ENCODE measurements around the gene RMC1.

Gene RMC1

GRCh38 chr18:23547306-23547705, 44.0 kb downstream of the RMC1 start:
- TF ChIP-seq CTCF (IDR thresholded peaks at IDR 0.05; ENCODE audit: control insufficient read depth, insufficient read depth, low read depth, low read length, missing control alignments), result no peak
- H3K4me3 ChIP-seq (ENCODE audit: control insufficient read depth, low read depth, low read length), result no peak overlapping the region
- no peak for DNase-seq (ENCODE audit: low read depth)

GRCh38 chr18:23547846-23548245, 44.5 kb downstream of the RMC1 start:
- no peak for TF ChIP-seq CTCF (IDR thresholded peaks at IDR 0.05; ENCODE audit: control insufficient read depth, insufficient read depth, low read depth, low read length, missing control alignments)
- no peak overlapping the region for H3K4me3 ChIP-seq (ENCODE audit: control insufficient read depth, low read depth, low read length)
- DNase-seq (ENCODE audit: low read depth), result no peak

DNA sequence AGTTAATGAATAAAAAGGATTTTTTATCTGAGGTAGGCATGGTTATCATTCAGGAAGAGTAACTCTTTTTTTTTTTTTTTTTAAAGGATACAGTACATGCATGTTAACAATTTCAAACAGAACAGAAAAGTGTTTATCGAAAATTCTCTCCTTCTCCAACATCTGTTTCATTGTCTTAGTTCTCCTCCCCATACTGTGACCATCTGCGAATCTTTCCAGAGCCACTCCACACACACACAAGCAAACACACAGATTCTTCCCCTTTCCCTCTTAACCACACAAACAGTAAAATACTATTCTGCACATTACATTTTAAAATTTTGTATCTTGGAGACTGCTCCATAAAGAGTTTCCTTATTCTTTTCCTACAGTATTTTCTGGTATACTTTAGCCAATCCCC, 45.0 kb downstream of the RMC1 start:
- no peak for DNase-seq (ENCODE audit: low read depth)
- H3K4me3 ChIP-seq (ENCODE audit: control insufficient read depth, low read depth, low read length), result no peak overlapping the region
- TF ChIP-seq CTCF (IDR thresholded peaks at IDR 0.05; ENCODE audit: control insufficient read depth, insufficient read depth, low read depth, low read length, missing control alignments), result no peak

DNA sequence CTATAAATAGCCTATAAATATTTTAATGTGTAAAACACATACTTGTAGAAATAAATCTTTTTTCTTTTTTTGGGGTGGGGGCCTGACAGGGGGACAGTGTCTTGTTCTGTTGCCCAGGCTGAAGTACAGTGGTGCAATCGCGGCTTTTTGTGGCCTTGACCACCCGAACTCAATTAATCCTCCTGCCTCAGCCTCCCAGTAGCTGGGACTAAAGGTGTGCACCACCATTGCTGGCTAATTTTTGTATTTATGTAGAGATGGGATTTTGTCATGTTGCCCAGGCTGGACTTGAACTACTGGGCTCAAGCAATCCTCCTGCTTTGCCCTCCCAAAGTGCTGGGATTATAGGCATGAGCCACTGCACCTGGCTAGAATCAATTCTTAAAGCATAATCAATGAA, 45.4 kb downstream of the RMC1 start:
- no peak for DNase-seq (ENCODE audit: low read depth)
- no peak overlapping the region for H3K4me3 ChIP-seq (ENCODE audit: control insufficient read depth, low read depth, low read length)
- TF ChIP-seq CTCF (IDR thresholded peaks at IDR 0.05; ENCODE audit: control insufficient read depth, insufficient read depth, low read depth, low read length, missing control alignments), result no peak

DNA sequence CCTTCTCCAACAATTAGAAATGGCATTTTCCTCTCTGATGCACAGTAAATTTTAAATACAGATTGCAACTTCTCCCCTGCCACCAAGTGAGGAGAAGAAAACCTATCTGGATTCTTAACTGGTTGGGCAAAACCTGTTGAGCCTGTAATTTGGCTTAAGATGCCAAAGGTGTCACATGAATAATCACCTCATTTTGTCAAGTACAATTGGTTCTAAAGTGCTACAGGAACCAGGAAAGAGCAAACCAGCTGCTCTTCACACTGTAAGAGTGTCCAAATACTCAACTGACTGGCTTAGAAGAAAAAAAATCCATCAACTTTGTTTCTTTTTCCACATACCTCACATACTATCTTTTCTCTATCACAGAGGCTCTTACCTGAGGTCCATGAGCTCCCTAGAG, 47.6 kb downstream of the RMC1 start:
- no peak for TF ChIP-seq CTCF (IDR thresholded peaks at IDR 0.05; ENCODE audit: control insufficient read depth, insufficient read depth, low read depth, low read length, missing control alignments)

GRCh38 chr18:23551978-23552377, 48.7 kb downstream of the RMC1 start:
- H3K4me3 ChIP-seq (ENCODE audit: control insufficient read depth, low read depth, low read length), result no peak overlapping the region
- no peak for DNase-seq (ENCODE audit: low read depth)
- no peak for TF ChIP-seq CTCF (IDR thresholded peaks at IDR 0.05; ENCODE audit: control insufficient read depth, insufficient read depth, low read depth, low read length, missing control alignments)

More for the DNA sequence above, 47.6 kb downstream of the RMC1 start:
- no peak for DNase-seq (ENCODE audit: low read depth)
- no peak overlapping the region for H3K4me3 ChIP-seq (ENCODE audit: control insufficient read depth, low read depth, low read length)

- no peak overlapping the region for H3K4me3 ChIP-seq (ENCODE audit: control insufficient read depth, low read depth, low read length)
- TF ChIP-seq CTCF (IDR thresholded peaks at IDR 0.05; ENCODE audit: control insufficient read depth, insufficient read depth, low read depth, low read length, missing control alignments), result no peak
- no peak for DNase-seq (ENCODE audit: low read depth)
Observed at GRCh38 chr18:23552505-23552904, 49.2 kb downstream of the RMC1 start.

Measured in AG09309 (cell line).